A673 (cell line): ENCODE data around the gene LYPD4. TPM values are rescaled to one million over a fixed set of nuclear protein-coding genes. Genes with fewer than 3 reads are reported as not detected.

ENCODE experiments used
- BruUV-seq: library from RNA; stranded (reverse); fragments of 400-500 nt; replicated peaks from 2 replicates; lab custom pipeline; 2021; lab: Mats Ljungman, UMichigan
- CTCF ChIA-PET: fragments of 300-600 bp; sonication (Branson Sonifier 250); formaldehyde crosslinking; loops from one replicate; lab custom pipeline; 2022; ENCODE audit warnings: antibody characterized with exemption; lab: Charles Lee
- POLR2A ChIA-PET: fragments of 300-600 bp; sonication (Branson Sonifier 250); formaldehyde crosslinking; loops from one replicate; lab custom pipeline; 2022; ENCODE audit warnings: antibody characterized with exemption; ENCODE audit not compliant: low non-redundant PET; lab: Charles Lee
- DNase-seq: peaks from one replicate; pipeline ENCODE4 v3.0.0-alpha.2; 2015; ENCODE audit warnings: low spot score
- H3K27ac ChIP-seq: fragments of 200-600 bp; sonication (generic); 2 replicates; pipeline ENCODE4 v1.5.1; 2016; ENCODE audit warnings: mixed run types, low read depth, mild to moderate bottlenecking, mixed read lengths, antibody characterized with exemption, low read length; ENCODE audit not compliant: poor library complexity, severe bottlenecking
- H3K27me3 ChIP-seq: fragments of 200-600 bp; sonication (generic); replicated peaks from 2 replicates; pipeline ENCODE4 v1.6.1; 2017; ENCODE audit warnings: mixed run types, low read depth, mild to moderate bottlenecking, mixed read lengths, antibody characterized with exemption, low read length; ENCODE audit not compliant: insufficient read depth, poor library complexity
- H3K36me3 ChIP-seq: fragments of 200-600 bp; sonication (generic); 2 replicates; pipeline ENCODE4 v1.6.1; 2016; ENCODE audit warnings: mixed run types, mild to moderate bottlenecking, mixed read lengths, antibody characterized with exemption, low read length; ENCODE audit not compliant: insufficient read depth, poor library complexity, severe bottlenecking
- H3K4me1 ChIP-seq: fragments of 200-600 bp; sonication (generic); 2 replicates; pipeline ENCODE4 v1.6.1; 2017; ENCODE audit warnings: mixed run types, mild to moderate bottlenecking, mixed read lengths, antibody characterized with exemption, low read length; ENCODE audit not compliant: insufficient read depth, poor library complexity, severe bottlenecking
- H3K4me3 ChIP-seq: fragments of 200-600 bp; sonication (generic); 2 replicates; pipeline ENCODE4 v1.5.1; 2016; ENCODE audit warnings: low read depth, mixed run types, mild to moderate bottlenecking, mixed read lengths, low read length; ENCODE audit not compliant: poor library complexity, severe bottlenecking
- H3K9me3 ChIP-seq: fragments of 200-600 bp; sonication (generic); 2 replicates; pipeline ENCODE4 v1.6.1; 2016; ENCODE audit warnings: mixed run types, low read depth, mild to moderate bottlenecking, mixed read lengths, antibody characterized with exemption, low read length; ENCODE audit not compliant: poor library complexity, severe bottlenecking
- EZH2 ChIP-seq: fragments of 200-600 bp; sonication (generic); IDR thresholded peaks from 2 replicates; pipeline ENCODE4 v1.6.1; 2017; ENCODE audit warnings: borderline replicate concordance, low read depth, mild to moderate bottlenecking, mixed read lengths, antibody characterized with exemption, low read length; ENCODE audit not compliant: poor library complexity, severe bottlenecking
- intact Hi-C: fragments of 100-400 bp; cut with micrococcal nuclease; formaldehyde crosslinking; loops from one replicate; pipeline ENCODE4 v1.10.0; 2022; ENCODE audit not compliant: unreplicated experiment
- total RNA-seq: library from RNA; stranded (reverse); gene quantifications from 2 replicates; pipeline ENCODE4 v1.2.3, GENCODE V29; 2021
- TF ChIP-seq, protein P1 (sequence below): fragments of 300-800, 200-600 bp; sonication (generic); conservative IDR thresholded peaks from 2 replicates; pipeline ENCODE4 v1.5.1; 2017; ENCODE audit warnings: low read depth, mild to moderate bottlenecking, antibody characterized with exemption, low read length, moderate library complexity, mixed read lengths

LYPD4 gene
- total RNA-seq, 1 experiment from 2014 or later = not detected

DNA sequence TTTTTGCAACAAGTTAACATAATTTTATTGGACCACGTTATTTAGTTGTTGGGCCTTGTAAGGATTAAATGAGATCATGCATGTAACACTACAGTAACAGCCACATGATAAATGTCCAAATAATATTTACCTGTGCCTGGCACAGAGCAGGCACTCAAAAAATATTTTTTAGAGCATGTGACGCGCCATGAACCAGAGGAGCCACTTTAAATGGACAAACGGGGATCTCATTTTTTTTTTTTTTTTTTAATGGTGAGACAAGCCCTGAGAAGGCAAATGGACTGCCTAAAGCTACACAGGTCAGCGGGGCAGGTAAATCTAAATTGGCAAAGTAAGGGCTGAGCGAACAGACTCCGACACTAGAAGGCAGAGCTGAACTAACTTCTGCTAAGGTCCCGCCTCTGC, 14.7 kb upstream of the LYPD4 start:
- peaks cover 39% of the 10 kb centered on the region for H3K4me1 ChIP-seq
- TF ChIP-seq, protein P1, sequence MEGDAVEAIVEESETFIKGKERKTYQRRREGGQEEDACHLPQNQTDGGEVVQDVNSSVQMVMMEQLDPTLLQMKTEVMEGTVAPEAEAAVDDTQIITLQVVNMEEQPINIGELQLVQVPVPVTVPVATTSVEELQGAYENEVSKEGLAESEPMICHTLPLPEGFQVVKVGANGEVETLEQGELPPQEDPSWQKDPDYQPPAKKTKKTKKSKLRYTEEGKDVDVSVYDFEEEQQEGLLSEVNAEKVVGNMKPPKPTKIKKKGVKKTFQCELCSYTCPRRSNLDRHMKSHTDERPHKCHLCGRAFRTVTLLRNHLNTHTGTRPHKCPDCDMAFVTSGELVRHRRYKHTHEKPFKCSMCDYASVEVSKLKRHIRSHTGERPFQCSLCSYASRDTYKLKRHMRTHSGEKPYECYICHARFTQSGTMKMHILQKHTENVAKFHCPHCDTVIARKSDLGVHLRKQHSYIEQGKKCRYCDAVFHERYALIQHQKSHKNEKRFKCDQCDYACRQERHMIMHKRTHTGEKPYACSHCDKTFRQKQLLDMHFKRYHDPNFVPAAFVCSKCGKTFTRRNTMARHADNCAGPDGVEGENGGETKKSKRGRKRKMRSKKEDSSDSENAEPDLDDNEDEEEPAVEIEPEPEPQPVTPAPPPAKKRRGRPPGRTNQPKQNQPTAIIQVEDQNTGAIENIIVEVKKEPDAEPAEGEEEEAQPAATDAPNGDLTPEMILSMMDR = no peak
- no peak for TF ChIP-seq EZH2
- DNase-seq = no peak
- ChIA-PET CTCF (interaction anchor here (0.5 to 0.7 kb wide), 4 partner anchors 11 to 176 kb away, joined by 3 to 13 read pairs (median 6); no protein-coding TSS in a partner anchor), POLR2A (no interaction called here)
- BruUV-seq = no TSS peak
- H3K36me3 ChIP-seq = peaks cover 37% of the 10 kb centered on the region
- intact Hi-C loops = loop anchor here (1.0 kb wide), 1 partner anchor 24 kb away; the partner anchor contains the start of gene ARHGEF1
- H3K4me3 ChIP-seq = peak overlapping the region; percentile 87
- no peaks in the 10 kb centered on the region for H3K9me3 ChIP-seq
- peak overlapping the region; percentile 13 for H3K27ac ChIP-seq
- H3K27me3 ChIP-seq = no peaks in the 10 kb centered on the region

DNA sequence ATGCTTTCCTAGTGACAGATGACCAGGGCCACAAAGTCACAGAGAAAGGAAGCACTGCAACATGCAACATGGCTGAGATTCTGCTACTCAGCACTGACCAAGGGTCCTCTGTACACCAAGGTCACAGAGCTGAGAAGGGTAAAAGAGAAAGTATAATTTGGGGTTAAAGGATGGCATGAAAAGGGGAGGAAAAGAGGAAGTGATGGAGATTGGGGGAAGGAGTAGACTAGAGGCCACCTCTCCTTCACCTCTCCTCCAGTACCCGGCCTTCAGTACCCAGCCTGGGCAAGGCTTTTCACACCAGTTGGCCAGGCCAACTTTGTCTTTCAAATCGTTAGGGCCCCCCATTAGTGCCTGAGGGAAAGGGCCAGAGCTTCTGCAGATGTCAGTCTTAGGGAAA, 9.3 kb upstream of the LYPD4 start:
- intact Hi-C loops = no loop called here
- Histone ChIP-seq H3K27me3 (peaks cover 8% of the 10 kb centered on the region), H3K4me1 (peaks cover under 1% of the 10 kb centered on the region), H3K9me3 (no peaks in the 10 kb centered on the region), H3K27ac (no peak overlapping the region), H3K4me3 (no peak overlapping the region), H3K36me3 (no peaks in the 10 kb centered on the region)
- ChIA-PET CTCF (no interaction called here), POLR2A (no interaction called here)
- no TSS peak for BruUV-seq
- TF ChIP-seq EZH2 = no peak
- DNase-seq = no peak

DNA sequence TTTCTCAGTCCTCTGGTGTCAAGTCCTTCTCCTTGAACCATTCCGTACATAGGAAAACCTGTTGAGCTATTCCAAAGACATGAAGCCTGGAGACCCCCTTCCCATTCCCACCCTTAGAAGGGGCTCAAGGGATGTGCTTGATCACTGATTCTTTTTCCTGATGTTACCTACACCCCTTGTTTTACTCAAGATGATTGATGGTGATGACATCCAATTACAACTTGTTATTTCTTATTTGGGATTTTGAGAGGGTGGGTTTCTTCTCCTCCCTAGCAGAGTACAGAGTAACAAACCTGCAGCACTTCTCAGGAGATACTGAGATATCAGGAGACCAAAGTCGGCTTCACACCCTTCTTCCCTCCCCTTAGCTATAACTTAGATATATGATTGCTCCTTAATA, 8.9 kb upstream of the LYPD4 start:
- H3K4me3 ChIP-seq = no peak overlapping the region
- no peaks in the 10 kb centered on the region for H3K36me3 ChIP-seq
- ChIA-PET POLR2A (no interaction called here), CTCF (no interaction called here)
- H3K9me3 ChIP-seq = no peaks in the 10 kb centered on the region
- peaks cover 8% of the 10 kb centered on the region for H3K27me3 ChIP-seq
- BruUV-seq = no TSS peak
- no peaks in the 10 kb centered on the region for H3K4me1 ChIP-seq
- intact Hi-C loops = no loop called here
- no peak for DNase-seq
- no peak for TF ChIP-seq EZH2
- TF ChIP-seq, protein P1 = no peak
- H3K27ac ChIP-seq = no peak overlapping the region

DNA sequence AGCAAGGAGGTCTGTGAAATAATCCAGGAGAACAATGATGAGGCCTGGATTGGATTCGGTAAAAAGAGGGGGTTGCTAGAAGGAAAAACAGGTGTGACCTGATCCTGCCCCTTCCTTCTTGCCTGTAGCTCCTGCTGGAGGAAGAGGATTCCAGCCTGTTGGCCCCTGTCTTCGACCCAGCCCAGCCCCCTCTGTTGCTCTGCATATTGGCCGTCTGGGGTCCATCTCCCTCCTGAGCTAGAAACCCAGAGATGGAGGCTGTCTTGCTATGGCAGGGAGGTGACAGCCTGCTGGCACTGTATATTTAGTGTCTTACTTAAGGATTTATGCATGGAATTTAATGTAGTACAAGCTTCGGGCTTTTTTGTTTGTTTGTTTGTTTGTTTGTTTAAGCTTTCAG, 7.0 kb upstream of the LYPD4 start:
- no peaks in the 10 kb centered on the region for H3K9me3 ChIP-seq
- H3K36me3 ChIP-seq = no peaks in the 10 kb centered on the region
- TF ChIP-seq, protein P1 = no peak
- no peak for TF ChIP-seq EZH2
- CTCF ChIA-PET = no interaction called here
- intact Hi-C loops = no loop called here
- H3K27me3 ChIP-seq = peaks cover 8% of the 10 kb centered on the region
- no peak for DNase-seq
- no peaks in the 10 kb centered on the region for H3K4me1 ChIP-seq
- H3K27ac ChIP-seq = no peak overlapping the region
- H3K4me3 ChIP-seq = no peak overlapping the region
- POLR2A ChIA-PET = no interaction called here
- BruUV-seq = no TSS peak
